NCI-H2029 (cell line): Measurements from ENCODE around the gene NLRX1.
"Not testable (repeated sequence)": the region's sequence is repeated elsewhere in the genome, so short reads cannot be mapped to it uniquely, and the experiment has no call there.

Source experiments
- DNase-seq: peaks from one replicate; lab custom pipeline; 2025; lab: John Stamatoyannopoulos, UW

Gene NLRX1, protein sequence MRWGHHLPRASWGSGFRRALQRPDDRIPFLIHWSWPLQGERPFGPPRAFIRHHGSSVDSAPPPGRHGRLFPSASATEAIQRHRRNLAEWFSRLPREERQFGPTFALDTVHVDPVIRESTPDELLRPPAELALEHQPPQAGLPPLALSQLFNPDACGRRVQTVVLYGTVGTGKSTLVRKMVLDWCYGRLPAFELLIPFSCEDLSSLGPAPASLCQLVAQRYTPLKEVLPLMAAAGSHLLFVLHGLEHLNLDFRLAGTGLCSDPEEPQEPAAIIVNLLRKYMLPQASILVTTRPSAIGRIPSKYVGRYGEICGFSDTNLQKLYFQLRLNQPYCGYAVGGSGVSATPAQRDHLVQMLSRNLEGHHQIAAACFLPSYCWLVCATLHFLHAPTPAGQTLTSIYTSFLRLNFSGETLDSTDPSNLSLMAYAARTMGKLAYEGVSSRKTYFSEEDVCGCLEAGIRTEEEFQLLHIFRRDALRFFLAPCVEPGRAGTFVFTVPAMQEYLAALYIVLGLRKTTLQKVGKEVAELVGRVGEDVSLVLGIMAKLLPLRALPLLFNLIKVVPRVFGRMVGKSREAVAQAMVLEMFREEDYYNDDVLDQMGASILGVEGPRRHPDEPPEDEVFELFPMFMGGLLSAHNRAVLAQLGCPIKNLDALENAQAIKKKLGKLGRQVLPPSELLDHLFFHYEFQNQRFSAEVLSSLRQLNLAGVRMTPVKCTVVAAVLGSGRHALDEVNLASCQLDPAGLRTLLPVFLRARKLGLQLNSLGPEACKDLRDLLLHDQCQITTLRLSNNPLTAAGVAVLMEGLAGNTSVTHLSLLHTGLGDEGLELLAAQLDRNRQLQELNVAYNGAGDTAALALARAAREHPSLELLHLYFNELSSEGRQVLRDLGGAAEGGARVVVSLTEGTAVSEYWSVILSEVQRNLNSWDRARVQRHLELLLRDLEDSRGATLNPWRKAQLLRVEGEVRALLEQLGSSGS

DNA sequence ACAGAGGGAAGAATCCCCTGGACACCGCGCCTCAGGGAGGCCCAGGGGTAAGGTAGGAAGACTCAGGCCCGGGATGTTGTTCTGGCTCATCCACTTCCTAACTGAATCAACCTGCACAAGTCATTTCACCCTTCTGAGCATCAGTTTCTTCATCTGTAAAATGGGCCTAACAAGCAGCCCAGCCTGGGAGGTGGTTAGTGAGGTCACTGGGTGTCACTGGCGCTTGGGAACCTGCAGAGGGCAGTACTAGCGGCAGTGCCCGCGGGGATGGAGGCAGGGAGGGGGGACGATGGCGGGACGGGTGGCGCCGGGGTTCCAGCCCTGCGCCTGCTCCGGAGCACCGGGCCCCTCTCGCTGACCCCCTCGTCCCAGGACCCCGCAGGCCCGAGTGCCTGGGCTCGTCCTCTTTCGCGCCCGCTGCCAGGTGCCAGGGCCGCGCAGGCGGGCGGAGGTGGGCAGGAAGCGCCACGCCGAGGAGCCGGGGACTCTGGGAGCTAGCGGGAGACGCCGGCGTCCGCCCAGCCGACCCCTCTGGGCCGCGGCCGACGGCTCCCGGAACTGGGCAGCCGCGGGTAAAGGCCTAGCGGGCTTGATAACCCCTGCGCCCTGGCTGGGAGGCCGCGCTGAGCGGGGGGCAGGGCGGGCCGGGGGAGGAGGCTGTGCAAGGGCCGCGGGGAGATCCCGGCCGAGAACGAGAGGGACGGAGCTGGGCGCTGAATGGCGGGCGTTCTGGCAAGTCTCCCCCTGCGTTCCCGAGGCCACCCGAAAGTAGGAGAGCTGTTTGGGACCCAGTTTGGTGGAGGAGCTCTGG is at the start of gene NLRX1:
Gene NLRX1, plus strand, starts transcription at position 255 of the 811 bp plus-strand sequence. CDS start 2,679 bp downstream, outside the sequence.
- DNase-seq, result peak; percentile 74

DNA sequence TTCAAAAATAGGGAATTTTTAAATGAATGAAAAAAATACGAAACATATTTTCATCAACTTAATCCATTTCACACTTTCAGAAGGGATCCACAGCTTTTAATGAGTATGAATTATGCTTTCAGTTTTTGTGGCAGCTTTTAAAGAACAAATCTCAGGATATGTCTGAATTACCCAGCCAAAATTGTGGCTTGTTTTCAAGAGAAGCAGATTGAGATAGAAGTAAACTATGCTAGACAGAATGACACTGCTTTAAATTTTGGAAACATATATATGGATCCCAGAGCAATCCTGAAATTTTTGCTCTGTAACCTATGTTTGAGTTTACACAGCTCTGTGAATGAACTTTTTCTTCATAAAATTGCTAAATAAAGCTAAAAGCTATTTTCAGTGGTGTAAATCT is 49.6 kb upstream of the NLRX1 start:
- no peak for DNase-seq

- DNase-seq, result peak; percentile 12
Measured at GRCh38 chr11:119120639-119121007, 47.9 kb upstream of the NLRX1 start.

DNA sequence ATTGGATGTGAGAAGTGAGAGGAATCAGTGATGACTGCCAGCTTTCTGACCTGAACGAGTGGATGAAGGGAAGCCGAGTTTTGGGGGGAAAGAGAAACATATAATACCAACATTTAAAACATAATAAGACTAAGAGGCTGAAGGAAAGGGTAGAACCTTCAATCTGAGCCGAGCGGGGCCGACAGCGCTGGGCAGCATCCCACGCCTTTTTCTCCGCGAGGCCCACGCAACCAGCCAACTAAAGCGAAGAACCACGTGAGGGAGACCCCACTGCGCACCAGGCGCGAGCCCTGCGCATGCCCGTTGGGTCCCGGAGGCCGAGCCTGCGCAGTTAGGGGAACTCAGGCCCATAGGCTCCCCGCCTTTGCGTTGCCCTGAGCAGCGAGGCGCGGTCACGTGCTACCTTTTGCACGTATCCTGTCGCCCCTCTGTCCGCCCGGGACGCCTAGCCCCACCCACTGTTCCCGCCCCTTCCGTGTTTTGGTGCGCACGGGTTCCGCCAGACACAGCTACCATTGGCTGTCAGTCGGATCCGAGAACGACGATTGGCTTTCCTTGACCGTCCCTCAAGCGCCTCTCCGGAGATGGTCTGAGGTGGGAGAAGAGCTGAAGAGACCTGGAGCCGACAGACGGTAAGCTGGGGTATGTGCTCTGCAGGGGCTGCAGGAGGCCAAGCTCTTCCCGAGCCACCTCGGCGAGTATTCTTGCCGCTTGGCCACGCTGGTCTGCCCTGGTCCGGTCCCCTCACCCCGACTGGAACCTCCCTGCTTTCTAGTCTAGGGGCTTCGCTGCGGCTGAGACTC is 47.3 kb upstream of the NLRX1 start, which contains the start of gene HINFP:
Gene HINFP, plus strand, starts transcription at position 573 of the 803 bp plus-strand sequence. CDS start 5,365 bp downstream, outside the sequence.
- DNase-seq, result peak; percentile 99

GRCh38 chr11:119121811-119122124 is 46.8 kb upstream of the NLRX1 start:
- no peak for DNase-seq

DNA sequence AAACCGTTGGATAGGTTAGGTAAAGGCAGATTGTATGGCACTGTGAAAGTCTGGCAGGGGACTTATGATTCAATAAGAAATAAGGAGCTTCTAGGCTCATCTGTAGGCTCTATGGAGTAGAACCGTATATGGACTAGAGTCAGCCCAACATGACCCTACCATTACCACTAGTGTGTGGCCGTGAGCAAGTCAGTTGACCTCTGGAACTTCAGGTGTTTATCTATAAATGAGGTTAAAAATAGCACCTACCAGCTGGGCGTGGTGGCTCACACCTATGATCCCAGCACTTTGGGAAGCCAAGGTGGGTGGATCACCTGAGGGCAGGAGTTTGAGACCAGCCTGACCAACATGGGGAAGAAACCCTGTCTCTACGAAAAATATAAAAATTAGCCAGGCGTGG is 42.7 kb upstream of the NLRX1 start:
- no peak for DNase-seq

GRCh38 chr11:119126675-119127268 is 41.8 kb upstream of the NLRX1 start:
- DNase-seq, result no peak

DNA sequence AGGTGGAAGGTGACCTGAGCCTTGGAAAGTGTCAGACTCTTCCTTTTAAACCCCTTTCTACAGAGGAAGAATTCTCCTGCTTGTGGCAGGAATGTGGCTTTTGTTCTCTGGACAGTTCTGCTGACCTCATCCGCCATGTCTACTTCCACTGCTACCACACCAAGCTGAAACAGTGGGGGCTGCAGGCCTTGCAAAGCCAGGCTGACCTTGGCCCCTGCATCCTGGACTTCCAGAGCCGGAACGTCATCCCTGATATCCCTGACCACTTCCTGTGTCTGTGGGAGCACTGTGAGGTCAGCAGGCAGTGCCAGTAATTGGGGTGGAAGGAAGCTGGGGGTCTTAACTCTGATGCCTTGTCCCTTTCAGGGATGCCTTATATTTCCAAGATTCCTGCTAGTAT is 37.9 kb upstream of the NLRX1 start:
- DNase-seq, result no peak

- DNase-seq, result no peak
Measured at GRCh38 chr11:119134389-119134978, 34.0 kb upstream of the NLRX1 start.

GRCh38 chr11:119139276-119139675 is 29.2 kb upstream of the NLRX1 start:
- DNase-seq, result not testable (repeated sequence)

DNA sequence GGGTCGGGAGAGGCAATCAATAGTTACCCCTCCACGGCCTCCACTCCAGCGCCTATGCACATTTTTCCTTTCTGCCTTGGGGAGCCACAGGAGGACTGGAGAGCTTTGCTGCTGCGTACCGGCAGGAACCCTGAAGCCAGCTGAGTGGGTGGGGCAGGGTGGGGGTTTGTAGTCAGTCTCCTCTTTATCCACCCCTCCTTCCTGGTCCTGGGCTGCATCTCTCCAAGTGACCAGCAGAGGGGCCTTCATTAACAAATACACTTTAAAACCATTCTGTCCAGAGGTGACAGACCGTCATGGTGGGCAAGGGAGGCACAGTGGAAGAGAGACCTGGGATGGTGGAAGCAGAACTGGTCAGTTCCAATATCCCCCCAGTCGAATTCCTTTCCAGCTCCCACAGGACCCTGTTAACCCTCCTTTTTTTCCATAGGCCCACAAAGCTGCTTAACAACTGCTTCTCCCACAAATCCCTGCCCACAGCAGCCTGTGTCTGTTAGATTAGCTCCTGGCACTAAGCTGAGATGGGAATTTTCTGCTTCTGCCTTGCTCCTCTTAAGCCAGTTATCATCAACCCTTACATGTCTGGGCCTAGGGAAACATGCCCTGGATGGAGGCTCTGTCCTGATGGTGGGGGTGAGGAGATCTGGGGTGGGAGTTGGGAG is 23.6 kb upstream of the NLRX1 start:
- peak; percentile 26 for DNase-seq

DNA sequence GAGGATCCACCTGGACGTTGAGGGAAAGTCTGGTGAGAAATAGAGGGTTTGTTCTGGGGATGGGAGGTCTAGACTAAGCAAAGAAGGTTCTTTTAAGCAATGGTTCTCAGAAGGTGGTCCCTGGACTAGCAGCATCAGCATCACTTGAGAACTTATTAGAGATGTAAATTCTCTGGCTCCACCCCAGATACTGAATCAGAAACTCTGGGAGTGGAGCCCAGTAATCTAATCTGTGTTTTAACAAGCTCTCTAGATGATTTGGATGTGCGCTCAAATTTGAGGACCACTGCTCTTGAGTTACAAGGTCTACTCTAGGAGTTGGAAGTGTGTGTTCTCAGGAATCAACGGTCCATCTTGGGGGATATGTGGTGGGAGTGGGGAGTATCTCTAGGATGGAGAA is 23.0 kb upstream of the NLRX1 start:
- no peak for DNase-seq

- no peak for DNase-seq
Measured at GRCh38 chr11:119147604-119148333, 20.8 kb upstream of the NLRX1 start.

- DNase-seq, result no peak
Measured at GRCh38 chr11:119148720-119149017, 19.9 kb upstream of the NLRX1 start.

GRCh38 chr11:119149018-119149785 is 19.3 kb upstream of the NLRX1 start, which contains the start of gene ABCG4:
Gene ABCG4, plus strand, starts transcription at chr11:119149052. Its CDS starts 914 bp downstream, at chr11:119149966.
- no peak for DNase-seq

DNA sequence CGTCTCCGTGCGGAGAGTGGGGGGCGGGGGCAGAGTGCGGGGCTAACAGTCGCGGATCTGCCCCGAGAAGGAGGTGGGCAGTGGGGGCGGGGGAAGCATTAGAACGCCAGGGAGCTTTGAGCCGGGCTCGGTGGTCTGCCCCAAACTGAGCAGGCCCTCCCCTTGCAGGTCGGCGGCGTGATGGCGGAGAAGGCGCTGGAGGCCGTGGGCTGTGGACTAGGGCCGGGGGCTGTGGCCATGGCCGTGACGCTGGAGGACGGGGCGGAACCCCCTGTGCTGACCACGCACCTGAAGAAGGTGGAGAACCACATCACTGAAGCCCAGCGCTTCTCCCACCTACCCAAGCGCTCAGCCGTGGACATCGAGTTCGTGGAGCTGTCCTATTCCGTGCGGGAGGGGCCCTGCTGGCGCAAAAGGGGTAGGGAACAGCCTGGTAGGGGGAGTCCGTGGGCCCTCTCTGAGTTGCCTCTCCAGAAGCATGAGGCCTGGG is 18.7 kb upstream of the NLRX1 start:
- DNase-seq, result no peak

GRCh38 chr11:119152043-119152442 is 16.5 kb upstream of the NLRX1 start:
- no peak for DNase-seq

DNA sequence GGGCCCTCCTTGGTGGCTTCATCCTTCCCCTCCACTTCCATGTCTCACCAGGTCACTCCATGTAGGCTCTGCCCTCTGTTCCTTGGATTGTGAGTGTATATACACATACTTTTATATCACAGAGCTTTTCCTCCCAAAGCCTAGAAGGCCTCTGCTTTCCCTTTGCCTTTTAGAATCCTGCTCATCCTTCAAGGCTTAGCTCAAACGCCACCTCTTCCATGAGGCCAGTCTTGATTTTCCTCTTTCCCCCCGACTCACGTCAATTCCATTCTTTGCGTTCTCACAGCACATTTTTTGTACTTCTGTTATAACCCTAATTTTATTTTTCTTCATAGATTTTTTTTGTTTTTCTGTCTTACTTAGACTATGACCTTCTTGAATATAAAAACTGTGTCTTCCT is 15.9 kb upstream of the NLRX1 start:
- no peak for DNase-seq
